ENCODE results near the gene RARA. TPM values are rescaled to one million over a fixed set of nuclear protein-coding genes. Genes with fewer than 3 reads are reported as not detected.

Gene RARA
- total RNA-seq, 4 donors from 2014 or later = 26.2 to 53.5 (median 52.2) TPM

DNA sequence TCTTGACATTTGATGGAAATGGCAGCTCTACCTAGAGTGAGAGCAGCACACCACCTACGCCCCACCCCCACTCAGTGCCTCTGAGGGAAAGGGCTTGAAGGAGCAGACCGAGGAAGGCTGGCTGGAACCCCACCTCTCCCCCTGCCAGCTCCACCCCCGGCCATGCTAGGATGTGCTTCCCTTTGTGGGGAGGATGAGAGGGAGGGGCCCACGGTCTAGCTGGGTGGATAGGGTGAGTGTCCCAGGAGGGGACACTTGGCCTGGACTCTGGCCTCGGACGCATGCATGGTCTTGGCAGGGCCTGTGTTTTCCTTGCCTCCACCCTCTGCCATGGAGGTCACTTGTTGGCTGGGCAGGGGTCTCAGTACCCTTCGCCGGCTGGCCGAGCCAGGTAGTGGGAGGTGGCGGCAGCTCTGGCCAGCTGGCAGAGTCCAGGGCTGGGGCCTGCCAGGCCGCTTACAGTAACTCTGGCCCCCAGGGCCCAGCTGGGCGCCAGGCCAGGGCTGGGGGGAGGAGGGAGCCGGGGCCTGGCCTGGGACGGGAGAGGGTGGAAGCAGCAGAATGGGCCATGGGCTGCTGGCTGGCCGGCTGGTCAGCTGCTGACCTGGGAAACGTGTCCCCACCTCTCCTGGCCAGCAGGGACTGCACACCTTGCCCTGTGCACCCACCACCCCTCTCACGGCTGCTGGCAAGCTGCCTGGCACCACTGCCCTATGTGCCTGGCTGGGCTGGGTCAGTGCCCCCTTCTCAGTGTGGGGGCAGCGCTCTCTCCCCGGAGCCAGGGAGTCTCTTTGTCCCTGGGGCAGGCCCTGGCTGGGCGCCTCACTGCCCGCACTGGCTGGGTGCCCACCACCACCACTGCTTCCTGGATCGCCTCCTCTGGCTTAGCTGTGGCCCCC, 23.0 kb downstream of the RARA start:
- Histone ChIP-seq H3K36me3 (peaks cover 0 to 12% (median 2%) of the 10 kb centered on the region in 4 donors), H3K27me3 (no peaks in the 10 kb centered on the region), H3K4me3 (peak overlapping the region; percentile 26 to 38 (median 32)), H3K27ac (replicated peaks in 1 of 4) (peak overlapping the region; percentile 94 to 98 (median 96)), H3K4me1 (peaks cover 89 to 100% (median 100%) of the 10 kb centered on the region in 4 donors), H3K9me3 (no peaks in the 10 kb centered on the region)
- no peak for DNase-seq (ENCODE audit: extremely low spot score)
- TF ChIP-seq, protein P1, sequence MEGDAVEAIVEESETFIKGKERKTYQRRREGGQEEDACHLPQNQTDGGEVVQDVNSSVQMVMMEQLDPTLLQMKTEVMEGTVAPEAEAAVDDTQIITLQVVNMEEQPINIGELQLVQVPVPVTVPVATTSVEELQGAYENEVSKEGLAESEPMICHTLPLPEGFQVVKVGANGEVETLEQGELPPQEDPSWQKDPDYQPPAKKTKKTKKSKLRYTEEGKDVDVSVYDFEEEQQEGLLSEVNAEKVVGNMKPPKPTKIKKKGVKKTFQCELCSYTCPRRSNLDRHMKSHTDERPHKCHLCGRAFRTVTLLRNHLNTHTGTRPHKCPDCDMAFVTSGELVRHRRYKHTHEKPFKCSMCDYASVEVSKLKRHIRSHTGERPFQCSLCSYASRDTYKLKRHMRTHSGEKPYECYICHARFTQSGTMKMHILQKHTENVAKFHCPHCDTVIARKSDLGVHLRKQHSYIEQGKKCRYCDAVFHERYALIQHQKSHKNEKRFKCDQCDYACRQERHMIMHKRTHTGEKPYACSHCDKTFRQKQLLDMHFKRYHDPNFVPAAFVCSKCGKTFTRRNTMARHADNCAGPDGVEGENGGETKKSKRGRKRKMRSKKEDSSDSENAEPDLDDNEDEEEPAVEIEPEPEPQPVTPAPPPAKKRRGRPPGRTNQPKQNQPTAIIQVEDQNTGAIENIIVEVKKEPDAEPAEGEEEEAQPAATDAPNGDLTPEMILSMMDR (IDR thresholded peaks at IDR 0.05) = no peak
- TF ChIP-seq POLR2A (IDR thresholded peaks at IDR 0.05; ENCODE audit: low read depth) (peak; percentile 4), EP300 (IDR thresholded peaks at IDR 0.05) (no peak), POLR2AphosphoS5 (IDR thresholded peaks at IDR 0.05) (peak; percentile 84 to 87)
- WGBS = 11% methylated on average over 6 of the region's 22 CpGs
- intact Hi-C loops (cut with DNase I) = no loop called here

DNA sequence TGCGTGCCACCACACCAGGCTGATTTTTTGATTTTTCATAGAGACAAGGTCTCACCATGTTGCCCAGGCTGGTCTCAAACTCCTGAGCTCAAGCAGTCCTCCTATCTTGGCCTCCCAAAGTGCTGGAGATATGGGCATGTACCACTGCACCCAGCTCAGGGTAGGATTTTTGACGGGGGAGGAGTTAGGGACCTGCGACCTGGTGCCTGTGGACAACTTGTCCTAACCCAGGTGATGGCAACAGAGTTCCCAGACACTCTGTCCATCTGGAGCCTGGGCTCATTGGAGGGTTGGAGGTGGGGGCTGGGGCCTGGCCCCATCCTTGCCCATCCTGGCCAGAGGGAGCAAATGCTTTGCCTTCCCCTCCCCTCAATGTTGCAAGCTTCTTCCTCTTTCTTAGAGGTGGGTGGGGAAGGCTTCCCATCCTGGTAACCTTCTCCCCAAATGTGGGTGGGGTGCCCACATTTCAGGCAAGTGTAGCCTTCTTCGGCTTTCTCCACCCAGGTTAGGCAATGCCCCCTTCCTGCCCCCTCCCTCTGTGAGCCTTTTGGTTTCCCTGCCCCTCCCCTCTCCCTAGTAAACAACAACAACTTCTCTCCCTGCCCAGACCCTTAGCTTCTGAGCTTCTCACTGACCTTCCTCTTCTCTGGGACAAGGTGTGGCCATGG, 24.9 kb downstream of the RARA start:
- H3K27me3 ChIP-seq = no peaks in the 10 kb centered on the region
- 67% methylated on average over 4 of the region's 4 CpGs for WGBS
- H3K4me3 ChIP-seq = no peak overlapping the region
- peaks cover 0 to 12% (median 2%) of the 10 kb centered on the region in 4 donors for H3K36me3 ChIP-seq
- H3K9me3 ChIP-seq = no peaks in the 10 kb centered on the region
- peak overlapping the region; percentile 94 to 98 (median 96) for H3K27ac ChIP-seq (replicated peaks in 1 of 4)
- TF ChIP-seq POLR2A (IDR thresholded peaks at IDR 0.05; ENCODE audit: low read depth) (no peak), EP300 (IDR thresholded peaks at IDR 0.05) (no peak), POLR2AphosphoS5 (IDR thresholded peaks at IDR 0.05) (no peak)
- TF ChIP-seq, protein P1 (IDR thresholded peaks at IDR 0.05) = no peak
- intact Hi-C loops (cut with DNase I) = no loop called here
- no peak for DNase-seq (ENCODE audit: extremely low spot score)
- H3K4me1 ChIP-seq = peaks cover 84 to 100% (median 100%) of the 10 kb centered on the region in 4 donors

DNA sequence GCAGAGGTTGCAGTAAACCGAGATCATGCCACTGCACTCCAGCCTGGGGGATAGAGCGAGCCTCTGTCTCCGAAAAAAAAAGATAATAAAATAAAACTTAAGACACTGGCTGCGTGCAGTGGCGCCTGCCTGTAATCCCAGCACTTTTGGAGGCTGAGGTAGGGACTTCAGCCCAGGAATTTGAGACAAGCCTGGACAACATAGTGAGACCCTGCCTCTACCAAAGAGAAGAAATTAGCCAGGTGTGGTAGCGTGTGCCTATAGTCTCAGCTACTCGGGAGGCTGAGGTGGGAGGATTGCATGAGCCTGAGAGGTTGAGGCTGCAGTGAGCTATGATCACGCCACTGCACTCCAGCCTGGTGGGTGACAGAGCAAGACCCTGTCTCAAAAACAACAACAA, 26.6 kb downstream of the RARA start:
- H3K4me3 ChIP-seq = no peak overlapping the region
- no peak for DNase-seq (ENCODE audit: extremely low spot score)
- H3K27me3 ChIP-seq = no peaks in the 10 kb centered on the region
- 81% methylated on average over 8 of the region's 8 CpGs for WGBS
- TF ChIP-seq EP300 (IDR thresholded peaks at IDR 0.05) (no peak), POLR2AphosphoS5 (IDR thresholded peaks at IDR 0.05) (no peak), POLR2A (IDR thresholded peaks at IDR 0.05; ENCODE audit: low read depth) (no peak)
- H3K4me1 ChIP-seq = peaks cover 84 to 100% (median 100%) of the 10 kb centered on the region in 4 donors
- no peaks in the 10 kb centered on the region for H3K9me3 ChIP-seq
- peaks cover 0 to 12% (median 2%) of the 10 kb centered on the region in 4 donors for H3K36me3 ChIP-seq
- intact Hi-C loops (cut with DNase I) = no loop called here
- peak overlapping the region; percentile 94 to 98 (median 96) for H3K27ac ChIP-seq (replicated peaks in 1 of 4)

DNA sequence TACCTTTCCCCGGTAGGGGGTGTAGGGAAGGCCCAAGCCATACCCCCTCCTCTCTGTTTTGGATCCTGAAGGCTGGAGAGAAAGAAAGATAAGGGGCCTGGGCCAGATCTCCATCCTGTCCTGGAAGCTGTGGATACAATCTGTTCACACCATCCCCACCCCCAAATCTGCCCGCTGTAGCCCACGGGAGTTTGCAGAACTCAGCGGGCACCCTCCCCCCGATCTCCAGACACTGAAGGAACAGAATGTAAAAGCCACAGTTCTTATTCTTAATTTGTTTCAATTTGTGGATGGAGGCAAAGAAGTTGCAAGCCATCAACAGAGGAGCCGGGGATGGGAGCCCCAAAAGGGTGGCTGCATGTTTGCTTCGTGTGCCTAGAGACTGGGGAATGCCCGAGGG, 28.4 kb downstream of the RARA start:
- Histone ChIP-seq H3K4me3 (no peak overlapping the region), H3K36me3 (peaks cover 0 to 7% (median 0%) of the 10 kb centered on the region in 4 donors), H3K27me3 (no peaks in the 10 kb centered on the region), H3K27ac (replicated peaks in 1 of 4) (peak overlapping the region; percentile 21 to 95 (median 34)), H3K4me1 (peaks cover 72 to 89% (median 88%) of the 10 kb centered on the region in 4 donors), H3K9me3 (no peaks in the 10 kb centered on the region)
- intact Hi-C loops (cut with DNase I) = no loop called here
- no peak for TF ChIP-seq EP300 (IDR thresholded peaks at IDR 0.05)
- TF ChIP-seq, protein P1 (IDR thresholded peaks at IDR 0.05) = no peak
- no peak for TF ChIP-seq POLR2AphosphoS5 (IDR thresholded peaks at IDR 0.05)
- no peak for DNase-seq (ENCODE audit: extremely low spot score)
- WGBS = 83% methylated on average over 8 of the region's 8 CpGs

DNA sequence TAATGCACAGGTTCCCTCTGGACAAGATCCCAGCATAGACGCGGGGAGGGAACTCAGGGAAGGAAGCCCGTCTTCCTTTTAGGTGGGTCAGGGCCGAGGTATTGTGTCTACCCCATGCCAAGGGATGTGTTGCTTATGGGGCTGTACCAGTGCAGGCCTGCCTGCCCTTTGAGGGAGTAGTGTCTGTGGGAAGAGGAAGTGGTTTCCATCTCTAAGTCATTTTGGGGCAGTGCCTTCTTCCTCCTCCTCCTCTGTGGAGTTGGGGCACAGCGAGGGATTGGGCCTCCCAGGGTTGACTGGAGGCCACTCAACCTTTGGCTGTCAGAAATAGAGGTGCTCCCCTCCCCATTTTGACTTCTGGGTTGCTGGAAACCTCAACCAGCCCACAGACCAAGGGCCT, 29.1 kb downstream of the RARA start:
- H3K27me3 ChIP-seq = no peaks in the 10 kb centered on the region
- peaks cover 65 to 87% (median 84%) of the 10 kb centered on the region in 4 donors for H3K4me1 ChIP-seq
- intact Hi-C loops (cut with DNase I) = no loop called here
- peaks cover 0 to 6% (median 0%) of the 10 kb centered on the region in 4 donors for H3K36me3 ChIP-seq
- H3K4me3 ChIP-seq = no peak overlapping the region
- DNase-seq (ENCODE audit: extremely low spot score) = no peak
- H3K9me3 ChIP-seq = no peaks in the 10 kb centered on the region
- 72% methylated on average over 4 of the region's 5 CpGs for WGBS
- TF ChIP-seq POLR2A (IDR thresholded peaks at IDR 0.05; ENCODE audit: low read depth) = no peak
- TF ChIP-seq, protein P1 (IDR thresholded peaks at IDR 0.05) = no peak
- peak overlapping the region in 3 of 4 donors; percentile 29 to 51 (median 38) for H3K27ac ChIP-seq (replicated peaks in 1 of 4)
